Measurements from ENCODE around the gene SEMA3F.
"Not testable (repeated sequence)": the region's sequence is repeated elsewhere in the genome, so short reads cannot be mapped to it uniquely, and the experiment has no call there.

The SEMA3F gene

GRCh38 chr3:50215529-50215928 lies 60.4 kb downstream of the SEMA3F start:
- DNase-seq = no peak

DNA sequence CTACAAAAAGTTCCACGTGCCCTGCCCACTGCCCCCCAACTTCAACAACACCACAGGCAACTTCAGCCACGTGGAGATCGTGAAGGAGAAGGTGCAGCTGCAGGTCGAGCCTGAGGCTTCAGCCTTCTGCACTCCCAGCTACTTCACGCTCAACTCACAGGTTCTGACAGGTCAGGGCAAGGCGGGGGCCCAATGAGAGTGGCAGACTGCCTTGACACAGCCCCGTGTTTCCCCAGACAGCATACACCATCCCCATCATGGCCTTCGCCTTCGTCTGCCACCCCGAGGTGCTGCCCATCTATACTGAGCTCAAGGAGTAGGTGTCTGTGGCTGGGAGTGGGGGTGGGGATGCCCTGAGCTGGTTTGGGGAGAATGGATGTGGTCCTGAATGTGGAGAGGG lies 62.6 kb downstream of the SEMA3F start:
- no peak for DNase-seq

DNA sequence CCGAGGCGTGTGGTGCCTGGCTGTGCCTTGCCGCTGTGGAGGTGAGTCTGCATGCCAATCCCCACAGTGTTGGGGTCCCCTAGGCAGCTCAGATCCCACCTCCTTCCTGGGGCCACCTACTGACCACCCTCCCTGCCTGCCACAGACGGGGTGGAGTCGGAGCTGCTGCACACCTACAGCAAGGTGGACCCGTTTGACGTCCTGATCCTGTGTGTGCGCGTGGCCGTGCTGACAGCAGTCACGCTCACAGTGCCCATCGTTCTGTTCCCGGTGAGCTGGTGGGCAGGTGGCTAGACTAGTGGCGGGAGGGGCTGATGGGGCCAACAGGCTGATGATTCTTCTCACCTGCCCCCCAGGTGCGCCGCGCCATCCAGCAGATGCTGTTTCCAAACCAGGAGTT lies 63.3 kb downstream of the SEMA3F start:
- no peak for DNase-seq

DNA sequence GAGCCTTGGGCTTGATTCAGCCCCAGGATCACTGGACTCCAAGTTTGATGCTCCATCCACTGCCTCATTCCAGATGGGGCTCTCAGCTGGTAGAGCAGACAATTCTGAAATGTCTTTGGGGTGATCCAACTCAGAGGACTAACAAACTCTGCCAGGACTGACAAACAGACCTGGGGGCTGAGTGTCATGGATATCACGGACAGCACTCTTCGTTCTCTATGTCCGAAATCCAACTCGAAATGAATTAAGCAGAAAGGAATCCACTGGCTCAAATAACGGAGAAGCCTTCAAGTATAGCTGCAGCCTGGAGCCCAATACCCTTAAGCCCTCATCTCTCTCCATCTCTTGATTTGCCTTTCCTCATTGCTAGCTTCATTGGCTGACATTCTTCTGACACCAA lies 64.2 kb downstream of the SEMA3F start:
- no peak for DNase-seq

- no peak for DNase-seq
These were observed 65.0 kb downstream of the SEMA3F start for GRCh38 chr3:50220109-50220508.

GRCh38 chr3:50221051-50221410 lies 65.9 kb downstream of the SEMA3F start:
- no peak for DNase-seq

DNA sequence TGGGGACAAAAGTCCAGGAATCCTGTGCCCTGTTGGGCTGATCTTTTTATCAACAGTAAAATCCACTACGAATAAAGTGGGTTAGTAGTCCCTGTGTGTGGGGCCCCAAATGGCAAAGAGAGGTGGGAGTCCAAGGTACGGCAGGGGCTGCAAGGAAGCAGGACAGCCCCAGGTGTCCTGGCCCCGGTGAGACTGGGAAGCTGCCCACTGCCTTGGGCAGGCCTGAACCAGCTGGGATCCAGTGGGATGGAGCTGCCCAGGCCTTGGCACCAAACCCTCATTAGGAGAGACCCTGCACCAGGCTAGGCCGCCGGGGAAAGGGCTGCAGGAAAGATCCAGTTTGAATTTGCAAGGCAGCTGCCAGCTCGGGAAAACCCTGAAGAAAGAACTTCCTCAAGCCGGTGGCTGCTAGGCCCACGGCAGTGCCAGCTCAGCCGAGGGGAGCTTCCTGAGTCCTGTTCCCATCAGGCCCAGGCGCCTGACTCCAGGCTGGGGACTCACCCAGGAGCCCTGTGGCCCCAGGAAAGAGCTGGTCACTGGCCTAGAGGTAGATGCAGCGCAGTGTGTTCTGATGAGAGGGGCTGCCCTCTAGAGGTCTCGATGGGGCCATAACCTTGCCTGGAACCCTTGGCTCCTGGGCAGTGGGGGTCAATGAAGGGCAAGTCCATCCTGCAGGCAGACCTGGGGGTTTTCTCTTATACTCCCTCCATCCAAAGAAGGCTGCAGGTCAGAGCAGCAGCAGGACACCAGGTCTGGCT lies 66.5 kb downstream of the SEMA3F start:
- DNase-seq = no peak

DNA sequence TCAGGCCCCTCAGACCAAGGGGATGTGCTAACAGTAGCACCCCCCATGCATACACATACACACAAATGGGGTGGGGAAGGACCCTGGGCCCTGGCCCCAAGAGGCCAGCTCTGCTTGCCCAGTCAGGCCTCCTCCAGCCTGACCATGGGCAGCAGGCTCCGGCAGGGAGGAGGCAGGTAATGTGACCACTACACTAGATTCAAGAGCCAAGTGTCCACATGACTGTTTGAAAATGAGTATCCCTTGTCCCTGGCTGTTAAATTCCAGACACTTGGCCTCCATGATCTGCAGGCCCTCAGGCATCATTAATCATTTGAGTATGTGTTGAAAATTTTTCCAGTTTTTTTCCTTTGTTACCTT lies 67.0 kb downstream of the SEMA3F start:
- no peak for DNase-seq

DNA sequence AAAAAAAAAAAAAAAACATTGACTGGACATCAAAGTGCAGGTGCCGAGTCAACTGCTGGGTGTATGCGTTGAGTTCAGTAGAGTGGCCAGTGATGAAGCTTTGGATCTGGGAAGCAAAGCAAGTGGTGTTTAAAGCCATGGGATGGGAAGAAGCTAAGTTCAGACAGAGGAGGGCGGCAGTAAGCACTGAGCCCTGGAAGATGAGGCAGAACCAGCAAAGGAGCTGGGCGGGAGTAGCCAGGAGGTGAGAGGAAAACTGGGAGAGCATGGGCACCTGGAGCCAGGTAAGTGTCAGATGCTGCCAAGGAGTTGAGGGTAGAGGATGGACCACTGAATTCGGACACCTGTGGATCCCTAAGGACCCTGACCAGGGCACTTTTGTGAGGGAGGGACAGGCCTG lies 69.5 kb downstream of the SEMA3F start:
- no peak for DNase-seq

DNA sequence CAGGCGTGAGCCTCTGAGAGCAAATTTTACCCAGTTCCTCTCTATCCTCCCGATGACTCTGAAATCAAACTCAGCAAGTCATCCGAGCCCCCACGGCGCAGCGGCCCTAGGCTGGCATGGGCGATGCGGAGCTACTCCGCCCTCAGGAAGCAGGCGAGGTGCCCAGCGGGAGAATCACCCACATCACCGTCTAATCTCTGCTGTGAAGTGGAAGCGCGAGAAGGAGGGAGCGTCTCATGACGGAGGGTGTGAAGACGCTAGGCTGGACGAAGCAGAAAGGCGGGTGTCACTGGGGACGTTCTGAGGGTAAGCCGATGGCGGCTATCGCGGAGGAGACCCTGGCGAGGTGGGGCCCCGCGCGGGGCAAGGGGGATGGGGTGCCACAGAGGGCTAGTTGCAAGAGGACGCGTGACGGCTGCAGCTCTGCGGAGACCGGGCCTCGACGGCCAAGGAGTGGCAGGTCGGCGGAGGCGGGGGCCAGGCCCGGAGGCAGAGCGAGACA lies 71.8 kb downstream of the SEMA3F start:
- DNase-seq = peak; percentile 52

GRCh38 chr3:50227390-50228183 lies 72.5 kb downstream of the SEMA3F start:
- DNase-seq = peak; percentile 91

GRCh38 chr3:50228184-50228763 lies 73.2 kb downstream of the SEMA3F start:
- DNase-seq = not testable (repeated sequence)

GRCh38 chr3:50229490-50229889 lies 74.4 kb downstream of the SEMA3F start:
- DNase-seq = no peak

DNA sequence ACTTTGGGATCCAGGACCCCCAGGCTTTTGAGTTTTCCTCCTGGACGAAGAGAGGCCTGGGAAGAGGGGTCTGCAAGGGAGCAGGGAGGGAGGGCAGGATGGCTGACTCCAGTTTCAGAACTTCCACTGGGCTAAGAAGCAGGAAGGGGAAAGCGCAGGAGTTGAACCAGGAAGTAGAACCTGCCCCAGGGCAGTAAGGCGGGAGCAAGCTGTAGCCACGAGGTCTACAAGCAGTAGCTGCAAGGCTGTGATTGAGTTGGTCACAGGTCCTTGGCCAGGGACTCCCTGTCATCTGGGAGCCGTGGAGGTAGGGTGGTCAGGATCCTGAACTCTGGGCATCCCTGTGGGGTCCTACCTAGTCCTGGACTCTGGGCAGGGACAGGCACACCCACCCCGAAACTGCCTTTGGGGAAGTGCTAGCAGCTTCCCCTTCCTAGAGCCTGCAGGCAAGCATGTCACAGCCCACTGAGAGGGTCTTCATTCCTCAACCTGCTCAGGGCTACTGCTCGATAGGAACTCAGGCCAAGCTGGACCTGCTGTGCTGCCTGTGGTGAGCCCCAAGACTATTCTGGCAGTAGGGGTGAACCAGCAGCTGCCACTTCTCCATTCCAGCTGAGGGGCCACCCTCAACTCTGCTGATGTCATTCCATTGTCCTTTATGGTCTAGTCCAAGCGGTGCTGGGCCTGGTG lies 75.1 kb downstream of the SEMA3F start:
- DNase-seq = no peak

DNA sequence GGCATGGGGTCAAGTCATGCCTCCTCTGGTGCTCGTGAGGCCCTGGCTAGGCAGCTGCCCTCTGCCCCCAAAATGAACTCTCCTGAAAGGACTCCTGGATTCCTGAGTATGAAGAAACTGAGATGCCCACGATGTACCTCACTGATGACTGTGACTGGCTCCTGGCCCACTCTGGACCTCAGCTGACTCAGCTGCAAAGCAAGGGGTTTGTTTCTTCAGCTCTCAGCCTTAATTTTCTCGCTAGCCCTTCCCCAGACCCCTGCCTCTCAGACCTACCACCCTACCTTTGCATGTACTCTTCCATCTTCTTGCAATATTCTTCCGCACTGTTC lies 75.6 kb downstream of the SEMA3F start:
- no peak for DNase-seq

DNA sequence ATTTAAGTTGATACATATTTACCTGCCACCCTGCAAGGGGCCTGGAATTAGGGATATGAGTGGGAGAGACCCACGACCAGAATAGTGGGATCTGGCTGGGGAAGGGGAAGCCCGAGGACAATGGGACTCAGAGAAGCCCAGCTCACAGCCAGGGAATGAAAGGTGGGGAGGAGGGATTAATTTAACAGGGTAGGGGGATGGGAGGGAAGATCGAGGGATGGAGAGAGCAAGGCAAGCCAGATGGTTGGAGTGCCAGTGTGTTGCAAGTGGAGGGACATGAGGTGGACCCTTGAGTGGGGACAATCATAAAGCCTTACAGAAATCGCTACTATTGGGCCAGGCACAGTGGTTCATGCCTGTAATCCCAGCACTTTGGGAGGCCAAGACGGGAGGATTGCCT lies 76.5 kb downstream of the SEMA3F start:
- DNase-seq = no peak

- DNase-seq = no peak
These were observed 77.2 kb downstream of the SEMA3F start for GRCh38 chr3:50232303-50232702.

DNA sequence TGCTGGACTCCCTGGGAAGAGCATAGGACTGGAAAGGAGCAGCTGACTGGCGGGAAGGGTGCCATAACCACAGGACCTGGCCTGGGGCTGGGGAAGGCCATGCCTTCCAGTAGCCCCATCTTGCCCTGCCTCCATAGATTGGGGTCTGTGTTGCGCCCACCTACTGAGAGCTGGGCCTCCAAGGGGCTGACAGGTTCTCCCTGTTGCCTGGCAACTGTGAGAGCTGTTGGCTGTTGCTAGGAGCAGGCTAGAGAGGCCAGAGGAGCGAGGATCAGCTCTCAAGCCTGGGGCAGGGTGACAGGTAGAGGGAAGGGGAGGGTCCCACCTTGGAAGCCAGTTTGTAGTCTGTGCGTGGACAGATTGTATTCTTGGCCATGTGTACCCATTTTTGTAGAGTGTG lies 78.1 kb downstream of the SEMA3F start:
- DNase-seq = no peak

GRCh38 chr3:50235716-50236483 lies 80.8 kb downstream of the SEMA3F start, which contains the start of gene GNAI2:
GNAI2 (plus strand) TSS chr3:50236204; CDS start chr3:50236336, 132 bp downstream.
- peak; percentile 98 for DNase-seq

DNA sequence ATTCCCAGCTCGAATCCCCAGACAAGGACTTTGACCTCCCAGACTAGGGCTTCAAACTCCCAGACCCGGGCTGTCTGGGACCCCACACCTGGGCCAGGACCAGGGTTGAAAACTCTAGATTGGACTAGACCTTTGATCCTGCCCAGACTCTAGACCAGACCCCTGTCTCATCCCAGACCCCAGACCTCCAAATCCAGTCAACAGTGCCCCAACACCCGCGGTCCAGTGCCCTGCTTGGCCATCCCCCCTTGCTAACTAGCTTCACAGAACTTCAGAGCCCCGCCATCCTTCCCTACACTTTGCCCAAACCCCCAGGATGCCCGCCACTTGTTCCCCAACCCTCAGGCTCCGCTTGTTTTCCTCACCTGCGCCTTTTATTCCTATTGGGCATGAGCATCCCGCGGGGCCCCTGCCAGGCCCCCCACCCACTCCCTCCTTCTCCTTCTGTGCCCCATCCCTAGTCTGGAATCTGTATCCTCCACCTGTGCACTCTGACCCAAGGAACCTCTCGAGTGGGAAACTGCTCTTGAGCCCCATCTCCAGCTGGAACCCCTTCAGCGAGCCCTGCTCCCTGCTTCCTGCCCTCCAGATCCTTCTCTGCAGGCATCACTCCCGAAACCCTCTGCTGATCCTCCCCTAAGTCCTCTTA lies 81.5 kb downstream of the SEMA3F start:
- no peak for DNase-seq

GRCh38 chr3:50237133-50237651 lies 82.1 kb downstream of the SEMA3F start:
- peak; percentile 45 for DNase-seq

Measured in activated CD4-positive, CD25-positive, alpha-beta regulatory T cell treated with anti-CD3 and anti-CD28 coated beads, Interleukin-2, amount 50 U/mL, for 72 hours (primary cell).